ENCODE results near the gene C20orf204.

C20orf204 gene

GRCh38 chr20:64042054-64042781 lies 6.2 kb downstream of the C20orf204 start:
- no peak for DNase-seq (ENCODE audit: low read depth)

- no peak for DNase-seq (ENCODE audit: low read depth)
Observed at GRCh38 chr20:64043768-64044167, 7.8 kb downstream of the C20orf204 start.

GRCh38 chr20:64044484-64045247 lies 8.7 kb downstream of the C20orf204 start:
- DNase-seq (ENCODE audit: low read depth) = no peak

DNA sequence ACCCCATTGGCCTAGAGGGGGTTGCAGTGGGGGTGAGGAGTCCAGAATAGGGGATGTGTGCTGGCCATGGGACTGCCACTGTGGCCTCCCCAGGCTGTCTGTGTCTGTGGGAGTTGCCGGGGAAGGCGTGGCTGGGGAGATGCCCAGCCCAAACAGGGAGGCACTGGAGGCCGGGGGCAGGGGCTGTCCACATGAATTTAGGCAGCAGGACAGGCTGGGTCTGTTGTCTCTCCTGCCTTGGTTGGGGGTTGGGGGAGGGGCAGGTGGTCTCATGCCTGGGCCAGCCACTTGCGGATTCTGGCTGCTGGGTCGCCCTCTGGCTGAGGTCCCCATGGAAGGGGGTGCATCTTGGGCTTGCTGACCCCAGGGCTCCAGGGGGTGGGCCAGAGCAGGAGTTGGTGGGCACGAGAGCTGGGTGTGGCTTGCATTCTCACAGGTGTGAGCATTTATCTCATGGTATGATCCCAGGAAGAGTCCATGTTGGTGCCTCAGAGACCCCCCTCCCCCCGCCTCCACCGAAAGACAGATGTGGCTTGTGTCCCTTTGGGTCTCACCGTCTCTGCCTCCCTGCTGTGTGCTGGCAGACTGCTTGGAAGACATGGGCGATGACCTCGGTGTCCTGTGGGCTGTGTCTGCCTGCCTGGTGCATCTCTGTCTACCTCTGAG lies 9.5 kb downstream of the C20orf204 start:
- DNase-seq (ENCODE audit: low read depth) = no peak

DNA sequence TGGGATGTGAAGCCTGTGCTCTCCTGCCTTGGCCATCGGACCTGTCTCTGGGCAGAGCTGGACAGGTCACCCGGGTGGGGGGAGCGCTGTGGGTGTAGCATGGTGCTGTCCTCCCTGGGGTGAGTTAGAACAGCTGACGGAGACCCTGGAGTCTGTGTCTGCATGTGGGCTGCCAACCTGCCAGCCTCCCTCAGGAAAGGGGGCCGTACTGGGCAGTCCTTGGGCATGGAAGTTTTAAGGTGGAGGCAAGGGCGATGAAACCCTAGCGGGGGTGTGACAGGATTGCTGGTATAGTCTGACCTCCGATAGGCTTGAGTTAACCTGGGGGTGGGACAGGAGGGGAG lies 11.0 kb downstream of the C20orf204 start:
- no peak for DNase-seq (ENCODE audit: low read depth)

DNA sequence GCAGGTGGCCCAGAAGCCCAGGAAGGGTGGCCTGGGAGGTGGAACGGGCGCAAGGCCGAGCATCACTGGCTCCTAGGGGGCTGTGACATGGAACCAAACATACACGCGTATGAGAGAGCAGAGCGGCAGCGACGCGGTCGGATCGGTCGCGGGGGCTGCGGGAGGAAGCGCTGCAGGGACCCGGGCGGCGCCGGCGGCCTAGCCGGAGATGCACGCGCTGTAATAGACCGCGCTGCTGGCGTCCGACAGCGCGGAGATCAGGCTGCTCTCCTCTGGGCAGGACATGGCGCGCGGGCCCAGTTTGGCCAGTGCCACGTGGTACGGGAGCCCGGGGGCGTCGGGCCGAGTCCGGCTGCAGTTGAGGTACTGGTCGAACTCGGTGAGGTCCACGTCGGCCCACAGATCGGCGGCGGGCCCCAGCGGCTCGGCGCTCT lies 12.0 kb downstream of the C20orf204 start:
- no peak for DNase-seq (ENCODE audit: low read depth)

GRCh38 chr20:64048402-64049044 lies 12.5 kb downstream of the C20orf204 start:
- DNase-seq (ENCODE audit: low read depth) = no peak

- DNase-seq (ENCODE audit: low read depth) = no peak
Observed at GRCh38 chr20:64049060-64049877, 13.3 kb downstream of the C20orf204 start, which contains the start of gene SOX18. Gene SOX18 (minus strand): TSS chr20:64049639. CDS start chr20:64049516, 123 bp downstream.

- no peak for DNase-seq (ENCODE audit: low read depth)
Observed at GRCh38 chr20:64049878-64050260, 13.9 kb downstream of the C20orf204 start.

- no peak for DNase-seq (ENCODE audit: low read depth)
Observed at GRCh38 chr20:64050261-64051032, 14.5 kb downstream of the C20orf204 start.

DNA sequence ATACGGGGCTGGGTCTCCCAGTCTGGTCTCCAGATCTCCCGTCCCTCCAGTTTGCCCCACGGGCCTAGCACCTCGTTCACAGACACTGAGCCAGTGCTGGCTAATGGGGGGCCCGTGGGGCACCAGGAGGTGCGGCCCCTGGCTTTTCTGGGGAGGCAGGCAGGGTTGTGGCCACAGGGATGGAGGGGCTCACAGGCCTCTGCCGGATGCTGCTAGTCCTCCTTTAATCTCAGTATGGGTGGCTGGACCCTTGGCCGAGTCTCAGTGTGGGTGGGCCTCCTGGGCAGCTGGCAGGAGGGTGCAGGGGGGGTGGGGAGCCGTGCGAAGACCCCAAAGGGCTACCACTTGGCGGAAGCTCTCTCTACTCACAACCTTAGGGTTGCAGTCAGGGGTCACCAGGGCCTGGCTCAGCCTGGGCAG lies 15.1 kb downstream of the C20orf204 start:
- DNase-seq (ENCODE audit: low read depth) = no peak

GRCh38 chr20:64051561-64052325 lies 15.8 kb downstream of the C20orf204 start:
- no peak for DNase-seq (ENCODE audit: low read depth)

GRCh38 chr20:64052326-64052722 lies 16.3 kb downstream of the C20orf204 start:
- no peak for DNase-seq (ENCODE audit: low read depth)

- no peak for DNase-seq (ENCODE audit: low read depth)
Observed at GRCh38 chr20:64052987-64053840, 17.2 kb downstream of the C20orf204 start.

GRCh38 chr20:64053841-64054661 lies 18.1 kb downstream of the C20orf204 start:
- no peak for DNase-seq (ENCODE audit: low read depth)

- DNase-seq (ENCODE audit: low read depth) = no peak
Observed at GRCh38 chr20:64055396-64055892, 19.5 kb downstream of the C20orf204 start.

GRCh38 chr20:64055893-64056638 lies 20.1 kb downstream of the C20orf204 start:
- DNase-seq (ENCODE audit: low read depth) = no peak
